Body of pancreas (tissue), 4 donors: Measurements from ENCODE around the gene CENPO.

Source experiments
- POLR2A ChIP-seq, 3 donors: fragments of 450-650 bp; IDR thresholded peaks; one replicate each; pipeline ENCODE4 v1.6.1; 2016; ENCODE audit warnings: antibody characterized with exemption in 3 of 3, mild to moderate bottlenecking in 2 of 3
- TF ChIP-seq, protein P1 (sequence below), 7 experiments: fragments of 450-650 bp in 4 of 7; fragments of 200-600 bp in 3 of 7; sonication (generic) in 3 of 7; IDR thresholded peaks; one replicate each; pipeline ENCODE4 v1.5.1; 2016 to 2019; ENCODE audit warnings: antibody characterized with exemption in 7 of 7

DNA sequence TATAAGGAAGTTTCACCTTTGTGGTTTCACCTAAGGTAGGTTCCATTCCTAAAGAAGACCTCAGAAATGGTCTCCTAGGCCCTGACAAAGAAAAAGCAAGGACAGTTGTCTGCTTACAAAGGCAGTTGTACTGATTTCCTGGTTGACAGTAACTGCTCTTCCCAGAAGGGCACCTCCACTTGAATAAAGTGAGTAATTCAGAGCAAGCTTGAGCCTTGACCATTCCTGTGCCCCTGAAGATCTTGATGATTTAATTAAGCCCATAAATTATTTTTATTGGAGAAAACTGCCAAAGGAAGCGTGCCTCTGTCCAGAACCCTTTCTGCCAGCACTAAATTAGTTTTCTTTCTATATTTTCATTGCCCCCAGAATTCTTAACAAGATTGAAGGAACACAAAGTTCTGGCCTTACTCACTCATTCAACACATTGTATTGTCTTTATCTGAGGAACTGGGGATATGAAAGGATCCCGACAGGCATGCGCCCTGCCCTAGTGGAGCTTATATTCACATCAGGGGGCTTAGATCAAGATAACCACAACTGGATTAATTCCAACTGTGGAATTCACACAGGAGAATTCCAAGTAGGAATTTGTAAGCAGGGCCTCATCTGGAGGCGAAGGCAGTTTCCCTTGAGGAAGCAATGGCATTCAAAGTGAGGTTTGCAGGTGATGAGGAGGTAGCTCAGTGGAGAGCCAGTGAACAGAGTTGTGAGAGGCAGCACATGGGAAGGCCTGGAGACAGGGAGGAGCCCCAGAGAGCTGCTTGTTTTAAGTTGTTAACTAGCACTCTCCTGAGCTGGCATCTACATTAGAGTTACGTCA lies 21.2 kb upstream of the CENPO start:
- TF ChIP-seq, protein P1, sequence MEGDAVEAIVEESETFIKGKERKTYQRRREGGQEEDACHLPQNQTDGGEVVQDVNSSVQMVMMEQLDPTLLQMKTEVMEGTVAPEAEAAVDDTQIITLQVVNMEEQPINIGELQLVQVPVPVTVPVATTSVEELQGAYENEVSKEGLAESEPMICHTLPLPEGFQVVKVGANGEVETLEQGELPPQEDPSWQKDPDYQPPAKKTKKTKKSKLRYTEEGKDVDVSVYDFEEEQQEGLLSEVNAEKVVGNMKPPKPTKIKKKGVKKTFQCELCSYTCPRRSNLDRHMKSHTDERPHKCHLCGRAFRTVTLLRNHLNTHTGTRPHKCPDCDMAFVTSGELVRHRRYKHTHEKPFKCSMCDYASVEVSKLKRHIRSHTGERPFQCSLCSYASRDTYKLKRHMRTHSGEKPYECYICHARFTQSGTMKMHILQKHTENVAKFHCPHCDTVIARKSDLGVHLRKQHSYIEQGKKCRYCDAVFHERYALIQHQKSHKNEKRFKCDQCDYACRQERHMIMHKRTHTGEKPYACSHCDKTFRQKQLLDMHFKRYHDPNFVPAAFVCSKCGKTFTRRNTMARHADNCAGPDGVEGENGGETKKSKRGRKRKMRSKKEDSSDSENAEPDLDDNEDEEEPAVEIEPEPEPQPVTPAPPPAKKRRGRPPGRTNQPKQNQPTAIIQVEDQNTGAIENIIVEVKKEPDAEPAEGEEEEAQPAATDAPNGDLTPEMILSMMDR (IDR thresholded peaks at IDR 0.05): no peak
- no peak for TF ChIP-seq POLR2A (IDR thresholded peaks at IDR 0.05)
